Activated naive CD4-positive, alpha-beta T cell treated with anti-CD3 and anti-CD28 coated beads, Interleukin-2, amount 50 U/mL, for 16 hours (primary cell): ENCODE measurements around the gene BRWD1.
"Not testable (repeated sequence)": the region's sequence is repeated elsewhere in the genome, so short reads cannot be mapped to it uniquely, and the experiment has no call there.

ENCODE experiments used
- DNase-seq: peaks from one replicate; pipeline ENCODE4 v3.0.0-alpha.2; 2020

BRWD1 gene

GRCh38 chr21:39164523-39164922 lies 148.9 kb downstream of the BRWD1 start:
- no peak for DNase-seq

- DNase-seq, result no peak
These were observed 152.4 kb downstream of the BRWD1 start for GRCh38 chr21:39161064-39161463.

GRCh38 chr21:39159342-39160063 lies 153.9 kb downstream of the BRWD1 start:
- no peak for DNase-seq

- DNase-seq, result not testable (repeated sequence)
These were observed 156.2 kb downstream of the BRWD1 start for GRCh38 chr21:39157241-39157640.

GRCh38 chr21:39156024-39156423 lies 157.4 kb downstream of the BRWD1 start:
- DNase-seq, result no peak

GRCh38 chr21:39155578-39155977 lies 157.9 kb downstream of the BRWD1 start:
- DNase-seq, result no peak

GRCh38 chr21:39153842-39154241 lies 159.6 kb downstream of the BRWD1 start:
- no peak for DNase-seq

GRCh38 chr21:39153373-39153772 lies 160.1 kb downstream of the BRWD1 start:
- DNase-seq, result no peak

GRCh38 chr21:39152271-39152670 lies 161.2 kb downstream of the BRWD1 start:
- DNase-seq, result no peak

- no peak for DNase-seq
These were observed 162.6 kb downstream of the BRWD1 start for GRCh38 chr21:39150877-39151276.

- no peak for DNase-seq
These were observed 163.1 kb downstream of the BRWD1 start for GRCh38 chr21:39150316-39150715.

- no peak for DNase-seq
These were observed 163.6 kb downstream of the BRWD1 start for GRCh38 chr21:39149882-39150281.

GRCh38 chr21:39148975-39149374 lies 164.5 kb downstream of the BRWD1 start:
- DNase-seq, result no peak

GRCh38 chr21:39144191-39144590 lies 169.2 kb downstream of the BRWD1 start:
- DNase-seq, result no peak

- no peak for DNase-seq
These were observed 170.5 kb downstream of the BRWD1 start for GRCh38 chr21:39142972-39143371.

GRCh38 chr21:39141502-39141901 lies 171.9 kb downstream of the BRWD1 start:
- DNase-seq, result no peak

- no peak for DNase-seq
These were observed 175.9 kb downstream of the BRWD1 start for GRCh38 chr21:39137248-39138178.

- DNase-seq, result no peak
These were observed 176.7 kb downstream of the BRWD1 start for GRCh38 chr21:39136711-39137110.

- not testable (repeated sequence) for DNase-seq
These were observed 177.3 kb downstream of the BRWD1 start for GRCh38 chr21:39136138-39136537.

GRCh38 chr21:39134288-39134810 lies 179.1 kb downstream of the BRWD1 start:
- no peak for DNase-seq
